Measurements from ENCODE around the gene SLX9.

SLX9 gene

DNA sequence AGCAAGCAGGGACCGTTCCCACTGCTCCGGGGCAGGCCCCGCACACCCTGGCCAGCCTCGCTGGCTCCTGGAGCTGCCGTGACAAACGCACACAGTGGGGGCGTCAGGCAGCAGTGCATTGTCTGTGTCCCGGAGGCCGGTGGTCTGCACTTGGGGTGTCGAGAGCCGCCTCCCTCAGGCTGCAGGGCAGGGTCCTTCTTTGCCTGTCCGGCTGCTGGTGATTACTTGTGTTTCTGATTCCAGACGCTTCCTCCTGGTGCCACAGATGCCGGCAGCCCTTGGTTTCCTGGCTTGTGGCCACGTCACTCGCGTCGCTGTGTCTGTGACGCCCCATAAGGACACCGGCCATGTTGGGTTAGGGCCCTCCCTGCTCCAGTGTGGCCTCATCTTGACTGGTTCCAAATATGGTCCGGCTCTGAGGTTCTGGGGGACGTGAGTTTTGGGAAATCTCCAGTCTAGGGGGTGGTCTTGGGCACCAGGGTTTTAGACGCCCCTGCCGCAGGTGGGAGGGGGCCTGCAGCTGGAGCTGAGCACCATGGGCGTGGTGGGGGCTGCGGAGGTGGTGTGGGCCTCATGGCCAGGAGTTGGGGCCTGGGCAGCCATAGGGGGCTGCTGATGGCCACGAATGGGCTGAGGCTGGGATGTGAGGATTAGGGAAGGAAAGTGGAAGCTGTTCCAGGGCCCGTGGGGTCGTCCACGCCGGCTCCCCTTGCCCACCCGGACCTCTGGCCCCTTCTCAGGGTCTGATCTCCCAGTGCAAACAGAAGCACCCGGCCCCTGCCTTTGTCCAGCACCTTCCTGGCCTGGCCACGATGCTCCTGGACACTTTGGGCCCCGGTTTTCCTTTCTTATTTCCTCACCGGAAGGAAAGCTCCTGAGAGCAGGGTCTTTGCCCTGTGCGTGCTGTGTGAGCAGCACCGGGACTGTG, 41.0 kb downstream of the SLX9 start:
- no peak for DNase-seq

DNA sequence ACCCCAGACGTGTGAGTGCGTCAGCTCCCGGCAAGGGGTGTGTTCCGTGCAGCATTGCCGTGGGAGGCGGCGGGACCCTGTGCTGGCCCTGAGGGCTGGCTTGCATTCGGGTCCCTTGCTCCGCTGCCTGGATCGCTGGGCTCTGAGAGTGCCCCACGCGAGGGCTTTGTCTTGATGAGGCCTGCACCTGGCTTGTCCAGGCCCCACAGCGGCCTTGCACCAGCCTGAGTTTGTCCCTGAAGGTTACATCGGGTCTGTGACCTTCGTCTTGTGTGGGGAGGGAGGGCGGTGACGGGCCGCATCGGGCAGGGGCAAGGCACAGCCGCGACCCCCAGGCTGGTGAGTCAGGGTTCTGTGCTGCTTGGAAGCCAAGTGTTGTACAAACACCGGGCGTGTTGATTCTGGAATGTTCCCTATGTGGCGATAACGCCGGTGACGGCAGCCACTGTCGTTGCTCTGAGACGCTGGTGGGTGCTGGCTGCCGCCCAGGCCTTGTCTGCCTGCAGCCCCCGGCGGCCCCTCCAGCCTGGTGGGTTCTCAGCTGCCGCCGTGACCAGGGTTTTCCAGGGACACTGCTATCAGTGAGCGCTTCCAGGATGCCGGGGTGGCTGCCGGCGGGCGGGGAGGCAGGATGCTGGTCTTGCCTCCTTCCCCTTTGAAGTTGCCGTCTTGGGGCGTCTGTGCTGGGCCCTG, 42.9 kb downstream of the SLX9 start:
- DNase-seq = no peak

DNA sequence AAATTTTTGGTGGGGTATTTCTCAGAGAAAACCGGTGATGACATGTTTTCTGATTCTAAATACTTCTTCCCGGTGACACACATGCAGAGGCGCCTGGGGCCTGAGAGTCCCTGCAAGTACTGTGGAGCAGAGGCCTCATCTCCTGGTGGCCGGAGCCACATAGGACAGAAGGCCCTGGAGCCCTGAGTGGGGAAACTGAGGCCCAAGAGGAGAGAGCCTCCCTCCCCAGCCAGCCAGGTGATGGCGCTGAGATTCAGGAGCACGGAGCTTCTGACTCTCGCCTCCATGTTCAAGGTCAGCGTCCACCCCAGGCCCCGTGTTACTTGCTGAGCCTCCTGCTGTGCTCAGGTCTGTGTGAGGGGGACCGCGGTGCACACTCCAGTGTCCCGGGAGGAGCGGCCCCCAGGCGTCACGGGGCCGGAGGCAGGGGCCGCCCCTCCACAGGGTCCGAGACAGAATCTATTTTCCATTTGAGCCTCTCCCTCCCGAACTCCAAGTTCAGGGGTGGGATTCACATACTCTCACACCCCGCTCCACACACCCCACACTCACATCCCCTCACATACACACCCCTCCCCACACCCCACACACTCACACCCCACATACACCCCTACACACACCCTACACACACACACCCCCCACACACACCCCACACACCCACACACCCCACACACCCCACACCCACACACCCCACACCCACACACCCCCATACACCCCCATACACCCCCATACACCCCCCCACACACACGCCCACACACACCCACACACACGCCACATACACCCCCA, 43.8 kb downstream of the SLX9 start:
- no peak for DNase-seq

DNA sequence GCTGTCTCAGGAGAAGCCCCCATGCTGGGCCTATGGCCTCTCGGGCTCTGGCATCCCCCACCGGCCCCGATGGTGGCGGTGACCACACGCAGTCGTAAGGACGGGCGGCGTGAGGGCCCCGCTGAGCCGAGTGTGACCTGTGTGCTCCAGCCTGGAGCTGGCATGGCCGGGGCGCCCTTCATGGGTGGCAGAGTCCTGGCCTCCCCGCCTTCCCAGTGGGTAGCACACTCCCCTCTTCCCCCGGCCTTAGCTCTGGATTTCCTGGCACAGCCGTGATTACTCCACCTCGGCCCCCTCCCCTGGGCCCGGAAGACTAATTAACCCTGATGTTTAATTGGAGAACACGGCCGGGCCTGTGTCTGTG, 44.6 kb downstream of the SLX9 start:
- DNase-seq = no peak

DNA sequence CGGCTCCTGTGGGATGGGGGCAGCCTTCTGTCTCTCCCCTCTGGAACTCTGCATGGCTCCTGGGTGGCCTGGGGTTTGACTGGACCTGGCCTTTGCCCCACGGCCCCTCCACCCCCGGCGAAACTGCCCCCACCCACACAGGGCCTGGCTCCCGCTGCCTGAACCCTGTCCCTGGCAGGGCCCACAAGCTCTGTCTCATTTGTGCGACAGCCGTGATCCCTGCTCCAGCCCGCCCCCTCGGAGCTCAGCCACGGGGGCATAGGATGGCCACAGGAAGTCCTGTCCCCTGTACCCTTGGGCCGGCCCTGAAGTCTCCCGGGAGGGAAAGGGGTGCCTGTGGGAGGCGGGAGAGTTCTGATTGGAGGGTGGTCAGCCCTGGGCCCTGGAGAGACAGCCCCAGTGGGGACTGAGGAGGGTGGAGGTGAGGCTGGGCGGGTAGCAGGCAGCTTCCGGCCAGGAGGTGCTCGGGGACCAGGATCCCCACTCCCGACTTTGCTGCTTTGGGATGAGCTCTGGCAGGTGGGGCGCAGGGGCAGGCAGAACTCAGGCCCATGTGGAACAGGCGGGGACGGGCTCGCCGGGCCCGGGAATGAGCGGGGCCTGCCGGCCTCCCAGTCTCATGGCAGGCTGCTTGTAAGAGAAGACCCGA, 45.1 kb downstream of the SLX9 start:
- DNase-seq = no peak

DNA sequence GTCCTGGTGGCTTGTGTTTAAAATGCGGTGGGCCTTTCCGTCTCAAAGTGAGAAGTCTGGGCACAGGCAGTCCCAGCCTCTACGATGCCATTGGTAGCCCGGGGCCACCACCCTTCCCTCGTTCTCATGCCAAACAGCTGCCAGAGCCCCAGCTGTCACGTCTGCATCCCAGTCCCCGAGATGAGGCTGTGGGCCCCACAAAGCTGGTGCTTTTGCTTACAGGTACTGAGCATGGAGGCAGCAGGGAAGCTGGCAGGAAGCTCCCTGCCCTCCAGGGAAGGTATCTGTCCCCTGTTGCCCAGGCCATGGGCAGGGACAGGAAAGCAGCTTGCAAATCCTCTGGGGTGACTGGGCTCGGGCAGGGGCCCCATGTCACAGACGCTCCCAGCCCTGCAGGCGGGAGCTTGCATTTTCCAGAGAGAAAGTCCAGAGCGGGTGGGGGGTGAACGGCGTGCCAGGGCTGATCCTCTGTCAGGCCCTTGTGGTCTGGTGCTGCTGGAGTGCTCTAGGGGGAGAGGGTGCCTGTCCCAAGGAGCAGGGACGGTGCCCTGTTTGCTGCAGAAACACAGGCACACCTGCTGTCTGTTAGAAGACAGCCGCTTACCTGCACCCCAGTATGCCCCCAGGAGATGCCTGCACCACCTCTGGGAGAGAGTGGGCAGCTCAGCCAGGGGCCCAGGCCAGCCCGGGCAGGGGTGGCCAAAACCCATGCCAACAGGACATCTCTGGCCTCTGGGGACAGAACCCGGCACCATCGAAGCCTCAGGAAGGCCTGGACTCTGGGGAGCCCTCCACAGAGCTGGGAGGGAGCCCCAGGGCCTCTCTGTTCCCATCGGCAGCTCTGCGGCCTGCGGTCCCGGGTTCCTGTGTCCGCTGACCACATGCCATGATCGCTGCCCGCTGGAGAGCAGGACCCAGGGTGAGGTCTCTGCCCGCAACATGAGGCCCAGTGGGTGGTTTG, 45.9 kb downstream of the SLX9 start:
- DNase-seq = no peak

GRCh38 chr21:44986471-44987291, 46.9 kb downstream of the SLX9 start:
- DNase-seq = no peak

GRCh38 chr21:44987301-44987885, 47.6 kb downstream of the SLX9 start:
- DNase-seq = no peak

GRCh38 chr21:44987886-44988606, 48.2 kb downstream of the SLX9 start:
- DNase-seq = no peak

DNA sequence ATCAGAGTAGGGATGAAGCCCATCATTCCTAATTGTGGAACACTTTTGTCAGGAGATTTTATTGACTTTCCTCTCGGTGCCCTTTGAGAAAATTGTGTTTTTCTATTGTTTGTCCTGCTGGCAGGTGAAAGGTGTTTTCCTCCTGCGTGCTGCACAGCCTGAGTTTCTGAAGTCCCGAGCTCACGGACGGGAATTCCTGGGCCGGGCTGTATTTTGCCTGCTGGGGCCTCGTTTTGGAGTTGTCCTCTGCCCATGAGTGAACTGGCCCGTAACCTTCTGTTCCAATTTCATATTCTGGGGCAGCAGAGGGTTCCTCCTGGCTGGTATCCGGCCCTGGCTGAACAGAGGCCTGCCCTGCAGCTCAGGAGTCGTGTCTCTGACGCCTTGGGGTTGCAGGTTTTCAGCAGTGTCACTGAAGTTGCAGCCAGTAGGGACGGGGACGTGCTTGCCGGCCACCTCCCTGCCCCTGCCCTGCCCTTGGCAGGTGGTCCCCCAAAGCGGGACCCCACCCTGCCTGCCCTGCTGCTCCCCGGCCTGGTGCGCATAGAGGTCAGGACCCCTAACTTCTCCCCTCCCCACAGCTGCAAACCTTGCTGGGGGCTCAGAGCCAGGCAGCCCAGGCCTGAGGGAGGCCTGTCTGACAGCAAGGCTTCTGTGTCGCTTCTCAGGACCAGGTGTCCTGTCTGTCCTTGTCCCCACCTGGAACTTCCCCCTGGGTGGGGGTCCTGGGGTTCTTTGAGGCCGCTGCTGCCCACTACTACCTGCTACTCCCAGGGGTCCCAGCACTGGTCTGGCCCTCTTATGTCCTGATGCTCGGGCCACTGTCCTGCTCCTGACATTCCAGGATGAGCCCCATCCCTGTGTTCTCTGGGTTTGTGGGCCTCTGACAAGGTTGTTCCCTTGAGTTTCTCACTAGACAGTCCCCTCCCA, 49.0 kb downstream of the SLX9 start:
- no peak for DNase-seq

GRCh38 chr21:44989537-44989886, 49.7 kb downstream of the SLX9 start:
- no peak for DNase-seq

- no peak for DNase-seq
Measured at GRCh38 chr21:44989943-44990780, 50.3 kb downstream of the SLX9 start.

DNA sequence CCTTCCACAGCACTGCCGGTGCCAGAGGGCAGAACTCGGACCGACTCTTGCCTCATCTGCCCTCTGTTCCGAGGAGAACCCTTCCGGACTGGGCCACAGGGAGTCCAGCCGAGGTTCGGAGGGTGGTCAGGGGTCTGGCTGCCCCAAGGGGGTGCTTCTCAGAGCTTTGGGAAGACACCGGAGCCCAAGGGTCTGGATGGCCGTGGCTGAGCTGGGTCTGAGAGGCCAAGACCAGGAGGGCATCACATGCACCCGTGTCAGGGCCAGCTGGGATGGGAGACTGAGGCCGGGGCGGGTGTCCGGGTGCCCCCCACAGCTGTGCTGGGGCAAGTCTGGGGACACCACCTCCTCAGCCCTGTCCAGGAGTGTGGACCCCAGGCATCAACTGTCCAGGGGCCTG, 51.1 kb downstream of the SLX9 start:
- no peak for DNase-seq

- DNase-seq = no peak
Measured at GRCh38 chr21:44991538-44992483, 52.0 kb downstream of the SLX9 start.

- DNase-seq = no peak
Measured at GRCh38 chr21:44992608-44993031, 52.8 kb downstream of the SLX9 start.

DNA sequence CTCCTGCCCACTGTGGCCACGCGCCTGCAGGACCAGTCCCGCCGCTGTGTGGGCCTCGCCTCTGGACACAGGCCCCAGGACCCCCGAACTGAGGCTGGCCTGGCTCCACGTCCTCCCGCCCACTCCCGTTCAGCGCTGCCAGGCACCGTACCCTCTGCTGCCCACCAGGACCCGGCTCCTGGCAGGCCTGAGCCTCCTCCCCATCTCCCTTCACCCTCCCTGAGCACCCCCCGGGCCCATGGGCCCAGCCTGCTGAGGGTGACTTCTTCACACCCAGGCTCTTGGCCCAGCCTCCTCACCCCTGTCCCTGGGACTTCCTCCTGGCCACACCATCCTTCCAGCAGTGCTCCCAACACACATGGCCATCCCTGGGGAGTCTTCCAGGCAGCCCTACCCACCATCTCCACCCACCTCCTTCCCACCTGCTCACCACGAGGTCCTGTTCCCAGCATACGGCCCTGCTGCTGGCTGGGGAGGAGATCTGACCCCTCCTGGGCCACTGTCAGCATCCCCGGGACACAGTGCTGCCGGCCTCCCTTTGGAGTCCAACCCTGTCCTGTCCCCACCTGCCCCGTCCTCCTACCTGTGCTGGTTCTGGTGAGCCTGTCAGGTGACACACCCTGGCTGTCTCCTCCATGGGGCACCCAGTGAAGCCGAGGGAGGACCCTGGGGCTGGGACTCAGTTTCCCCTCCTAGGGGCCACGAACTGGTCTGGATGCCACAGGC, 53.7 kb downstream of the SLX9 start:
- DNase-seq = no peak

Measured in stimulated activated CD4-positive, alpha-beta T cell treated with anti-CD3 and anti-CD28 coated beads, Interleukin-4, amount 100 ng/mL, for 1 hour (primary cell).